ENCODE data around the gene PDE1C. TPM values are rescaled to one million over a fixed set of nuclear protein-coding genes. Genes with fewer than 3 reads are reported as not detected.

Gene PDE1C
- total and polyA plus RNA-seq, 2 donors (not counting 1 experiment from before 2014, with no cell fraction given): 16.6 to 27.6 TPM

DNA sequence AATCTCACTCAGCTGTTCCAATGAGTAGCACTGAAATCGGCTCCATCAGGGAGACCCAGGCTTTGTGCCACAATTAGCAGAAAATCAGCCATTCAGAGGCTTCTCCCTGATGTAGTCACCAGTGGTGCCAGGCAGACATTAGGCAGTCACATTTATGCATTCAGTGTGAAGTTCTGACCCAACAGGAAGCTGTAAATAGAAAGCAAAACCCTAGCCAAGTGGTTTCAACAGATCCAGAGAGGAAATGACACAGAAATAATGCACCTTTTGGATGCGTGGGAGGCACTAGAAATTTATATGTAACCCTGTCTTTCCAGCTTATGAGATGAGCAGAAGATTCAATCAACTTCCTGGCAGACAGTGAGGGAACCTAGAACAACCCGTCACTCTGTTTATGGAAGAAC, 186.4 kb downstream of the PDE1C start:
- Histone ChIP-seq H2AFZ (ENCODE audit: low read length) (no peak overlapping the region), H3K36me3 (ENCODE audit: control insufficient read depth, insufficient read depth, low read length) (no peaks in the 10 kb centered on the region), H3K27ac (ENCODE audit: insufficient read depth, low read length) (no peak overlapping the region), H4K20me1 (ENCODE audit: control insufficient read depth, extremely low read depth, insufficient read depth, low read length) (no peaks in the 10 kb centered on the region), H3K4me3 (replicated peaks in 1 of 4; ENCODE audit: control extremely low read depth in 1 of 4, insufficient read depth in 1 of 4, low read depth in 3 of 4, low read length in 4 of 4) (no peak overlapping the region), H3K9me3 (ENCODE audit: control insufficient read depth, insufficient read depth, low read depth, low read length) (no peaks in the 10 kb centered on the region), H3K4me1 (ENCODE audit: control insufficient read depth, extremely low read depth, insufficient read depth, low read length) (no peaks in the 10 kb centered on the region), H3K9ac (ENCODE audit: insufficient read depth, low read length) (no peak overlapping the region), H3K27me3 (ENCODE audit: control insufficient read depth, insufficient read depth, low read length) (no peaks in the 10 kb centered on the region), H3K79me2 (ENCODE audit: control insufficient read depth, insufficient read depth, low read length) (no peaks in the 10 kb centered on the region), H3K4me2 (ENCODE audit: extremely low read depth, insufficient read depth, low read length) (no peak overlapping the region)
- DNase-seq (ENCODE audit: low read depth in 2 of 2): peak; percentile 2 to 83
- TF ChIP-seq EZH2 (IDR thresholded peaks at IDR 0.05; ENCODE audit: low read length, missing control alignments): no peak
- TF ChIP-seq, protein P1, sequence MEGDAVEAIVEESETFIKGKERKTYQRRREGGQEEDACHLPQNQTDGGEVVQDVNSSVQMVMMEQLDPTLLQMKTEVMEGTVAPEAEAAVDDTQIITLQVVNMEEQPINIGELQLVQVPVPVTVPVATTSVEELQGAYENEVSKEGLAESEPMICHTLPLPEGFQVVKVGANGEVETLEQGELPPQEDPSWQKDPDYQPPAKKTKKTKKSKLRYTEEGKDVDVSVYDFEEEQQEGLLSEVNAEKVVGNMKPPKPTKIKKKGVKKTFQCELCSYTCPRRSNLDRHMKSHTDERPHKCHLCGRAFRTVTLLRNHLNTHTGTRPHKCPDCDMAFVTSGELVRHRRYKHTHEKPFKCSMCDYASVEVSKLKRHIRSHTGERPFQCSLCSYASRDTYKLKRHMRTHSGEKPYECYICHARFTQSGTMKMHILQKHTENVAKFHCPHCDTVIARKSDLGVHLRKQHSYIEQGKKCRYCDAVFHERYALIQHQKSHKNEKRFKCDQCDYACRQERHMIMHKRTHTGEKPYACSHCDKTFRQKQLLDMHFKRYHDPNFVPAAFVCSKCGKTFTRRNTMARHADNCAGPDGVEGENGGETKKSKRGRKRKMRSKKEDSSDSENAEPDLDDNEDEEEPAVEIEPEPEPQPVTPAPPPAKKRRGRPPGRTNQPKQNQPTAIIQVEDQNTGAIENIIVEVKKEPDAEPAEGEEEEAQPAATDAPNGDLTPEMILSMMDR (conservative IDR thresholded peaks at IDR 0.05 in 1 of 2, IDR thresholded peaks at IDR 0.05 in 1 of 2; ENCODE audit: low read depth in 1 of 2, low read length in 2 of 2): no peak

DNA sequence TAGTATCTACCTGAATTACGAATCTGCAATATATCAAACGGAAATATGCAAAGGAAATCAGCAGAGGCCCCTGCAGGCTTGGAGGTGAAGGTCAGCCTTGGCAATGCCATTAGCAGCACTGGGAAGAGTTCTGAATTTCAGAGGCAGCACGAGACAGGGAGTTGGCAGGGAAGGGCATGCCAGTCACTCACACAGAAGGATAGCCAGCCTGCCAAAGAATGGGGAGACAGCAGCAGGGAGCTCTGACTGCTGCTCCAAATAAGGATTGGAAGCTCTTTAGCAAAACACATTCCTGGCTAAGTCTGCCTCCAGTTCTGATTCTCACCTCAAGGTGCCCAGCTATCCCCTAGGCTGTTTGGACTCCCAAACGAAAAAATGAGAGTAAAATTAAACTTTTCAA, 188.0 kb downstream of the PDE1C start:
- Histone ChIP-seq H3K27ac (ENCODE audit: insufficient read depth, low read length) (no peak overlapping the region), H2AFZ (ENCODE audit: low read length) (no peak overlapping the region), H3K79me2 (ENCODE audit: control insufficient read depth, insufficient read depth, low read length) (no peaks in the 10 kb centered on the region), H3K4me2 (ENCODE audit: extremely low read depth, insufficient read depth, low read length) (no peak overlapping the region), H3K4me3 (replicated peaks in 1 of 4; ENCODE audit: control extremely low read depth in 1 of 4, insufficient read depth in 1 of 4, low read depth in 3 of 4, low read length in 4 of 4) (no peak overlapping the region), H3K9ac (ENCODE audit: insufficient read depth, low read length) (no peak overlapping the region), H3K9me3 (ENCODE audit: control insufficient read depth, insufficient read depth, low read depth, low read length) (no peaks in the 10 kb centered on the region), H3K27me3 (ENCODE audit: control insufficient read depth, insufficient read depth, low read length) (no peaks in the 10 kb centered on the region), H3K4me1 (ENCODE audit: control insufficient read depth, extremely low read depth, insufficient read depth, low read length) (no peaks in the 10 kb centered on the region), H4K20me1 (ENCODE audit: control insufficient read depth, extremely low read depth, insufficient read depth, low read length) (no peaks in the 10 kb centered on the region), H3K36me3 (ENCODE audit: control insufficient read depth, insufficient read depth, low read length) (no peaks in the 10 kb centered on the region)
- peak in 1 of 2 donors; percentile 25 for DNase-seq (ENCODE audit: low read depth in 2 of 2)
- TF ChIP-seq EZH2 (IDR thresholded peaks at IDR 0.05; ENCODE audit: low read length, missing control alignments): no peak
- TF ChIP-seq, protein P1 (conservative IDR thresholded peaks at IDR 0.05 in 1 of 2, IDR thresholded peaks at IDR 0.05 in 1 of 2; ENCODE audit: low read depth in 1 of 2, low read length in 2 of 2): no peak

- no peak overlapping the region for H2AFZ ChIP-seq (ENCODE audit: low read length)
- no peak for DNase-seq (ENCODE audit: low read depth in 2 of 2)
- no peak overlapping the region for H3K4me3 ChIP-seq (replicated peaks in 1 of 4; ENCODE audit: control extremely low read depth in 1 of 4, insufficient read depth in 1 of 4, low read depth in 3 of 4, low read length in 4 of 4)
- no peaks in the 10 kb centered on the region for H3K27me3 ChIP-seq (ENCODE audit: control insufficient read depth, insufficient read depth, low read length)
- H3K79me2 ChIP-seq (ENCODE audit: control insufficient read depth, insufficient read depth, low read length): no peaks in the 10 kb centered on the region
- no peaks in the 10 kb centered on the region for H3K9me3 ChIP-seq (ENCODE audit: control insufficient read depth, insufficient read depth, low read depth, low read length)
- H4K20me1 ChIP-seq (ENCODE audit: control insufficient read depth, extremely low read depth, insufficient read depth, low read length): no peaks in the 10 kb centered on the region
- TF ChIP-seq, protein P1 (conservative IDR thresholded peaks at IDR 0.05 in 1 of 2, IDR thresholded peaks at IDR 0.05 in 1 of 2; ENCODE audit: low read depth in 1 of 2, low read length in 2 of 2): no peak
- TF ChIP-seq EZH2 (IDR thresholded peaks at IDR 0.05; ENCODE audit: low read length, missing control alignments): no peak
- no peaks in the 10 kb centered on the region for H3K4me1 ChIP-seq (ENCODE audit: control insufficient read depth, extremely low read depth, insufficient read depth, low read length)
- no peak overlapping the region for H3K4me2 ChIP-seq (ENCODE audit: extremely low read depth, insufficient read depth, low read length)
- H3K9ac ChIP-seq (ENCODE audit: insufficient read depth, low read length): no peak overlapping the region
- no peaks in the 10 kb centered on the region for H3K36me3 ChIP-seq (ENCODE audit: control insufficient read depth, insufficient read depth, low read length)
- no peak overlapping the region for H3K27ac ChIP-seq (ENCODE audit: insufficient read depth, low read length)
Measured at GRCh38 chr7:31878875-31879274, 191.3 kb downstream of the PDE1C start.
